ENCODE results near the gene UGT8.
"Not testable (repeated sequence)": the region's sequence is repeated elsewhere in the genome, so short reads cannot be mapped to it uniquely, and the experiment has no call there.

DNA sequence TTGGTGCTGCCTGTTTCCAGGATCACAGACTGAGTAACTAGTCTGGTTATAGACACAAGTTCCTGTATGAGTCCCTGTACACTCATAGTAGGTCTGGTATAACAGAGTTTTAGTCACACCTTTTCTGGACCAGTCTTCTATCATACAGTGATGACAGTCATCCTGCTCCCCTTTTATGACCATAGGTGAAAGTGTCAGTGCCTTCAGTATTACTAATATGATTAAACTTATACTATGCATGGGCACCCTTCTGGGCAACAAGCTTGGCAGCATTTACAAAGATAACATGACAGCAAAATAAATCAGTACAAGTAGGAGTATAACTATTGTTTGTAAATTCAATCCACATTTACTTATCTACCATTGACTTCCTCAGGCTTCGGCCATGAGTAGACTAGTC is 8.2 kb upstream of the UGT8 start:
- TF ChIP-seq, protein P1, sequence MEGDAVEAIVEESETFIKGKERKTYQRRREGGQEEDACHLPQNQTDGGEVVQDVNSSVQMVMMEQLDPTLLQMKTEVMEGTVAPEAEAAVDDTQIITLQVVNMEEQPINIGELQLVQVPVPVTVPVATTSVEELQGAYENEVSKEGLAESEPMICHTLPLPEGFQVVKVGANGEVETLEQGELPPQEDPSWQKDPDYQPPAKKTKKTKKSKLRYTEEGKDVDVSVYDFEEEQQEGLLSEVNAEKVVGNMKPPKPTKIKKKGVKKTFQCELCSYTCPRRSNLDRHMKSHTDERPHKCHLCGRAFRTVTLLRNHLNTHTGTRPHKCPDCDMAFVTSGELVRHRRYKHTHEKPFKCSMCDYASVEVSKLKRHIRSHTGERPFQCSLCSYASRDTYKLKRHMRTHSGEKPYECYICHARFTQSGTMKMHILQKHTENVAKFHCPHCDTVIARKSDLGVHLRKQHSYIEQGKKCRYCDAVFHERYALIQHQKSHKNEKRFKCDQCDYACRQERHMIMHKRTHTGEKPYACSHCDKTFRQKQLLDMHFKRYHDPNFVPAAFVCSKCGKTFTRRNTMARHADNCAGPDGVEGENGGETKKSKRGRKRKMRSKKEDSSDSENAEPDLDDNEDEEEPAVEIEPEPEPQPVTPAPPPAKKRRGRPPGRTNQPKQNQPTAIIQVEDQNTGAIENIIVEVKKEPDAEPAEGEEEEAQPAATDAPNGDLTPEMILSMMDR (conservative IDR thresholded peaks at IDR 0.05) = not testable (repeated sequence)
- TF ChIP-seq ZFX (IDR thresholded peaks at IDR 0.05) = not testable (repeated sequence)
